ENCODE data around the gene LRRC19.

LRRC19 gene

GRCh38 chr9:27005491-27005890 is at the start of gene LRRC19:
Gene LRRC19 (minus strand): TSS chr9:27005672. CDS start chr9:26999694, 5,978 bp downstream.
- ChIA-PET POLR2A (ENCODE audit: low non-redundant PET) (no interaction called here), CTCF (no interaction called here)
- no peak for TF ChIP-seq CTCF (conservative IDR thresholded peaks at IDR 0.05; ENCODE audit: low read depth)
- H3K27ac ChIP-seq, result no peak within 1 kb of the TSS
- DNase-seq (ENCODE audit: low spot score), result no peak

- no peak overlapping the region for H3K27ac ChIP-seq
- TF ChIP-seq CTCF (conservative IDR thresholded peaks at IDR 0.05; ENCODE audit: low read depth), result no peak
- ChIA-PET CTCF (no interaction called here), POLR2A (ENCODE audit: low non-redundant PET) (no interaction called here)
- DNase-seq (ENCODE audit: low spot score), result no peak
Measured at GRCh38 chr9:27054841-27055240, 49.4 kb upstream of the LRRC19 start.

GRCh38 chr9:27054125-27054524 is 48.7 kb upstream of the LRRC19 start:
- DNase-seq (ENCODE audit: low spot score), result no peak
- no peak overlapping the region for H3K27ac ChIP-seq
- CTCF ChIA-PET, result no interaction called here
- POLR2A ChIA-PET (ENCODE audit: low non-redundant PET), result no interaction called here
- no peak for TF ChIP-seq CTCF (conservative IDR thresholded peaks at IDR 0.05; ENCODE audit: low read depth)

GRCh38 chr9:27053369-27054022 is 48.0 kb upstream of the LRRC19 start:
- H3K27ac ChIP-seq, result no peak overlapping the region
- ChIA-PET POLR2A (ENCODE audit: low non-redundant PET) (no interaction called here), CTCF (no interaction called here)
- no peak for TF ChIP-seq CTCF (conservative IDR thresholded peaks at IDR 0.05; ENCODE audit: low read depth)
- DNase-seq (ENCODE audit: low spot score), result no peak

GRCh38 chr9:27047136-27047535 is 41.7 kb upstream of the LRRC19 start:
- no peak for DNase-seq (ENCODE audit: low spot score)
- no peak overlapping the region for H3K27ac ChIP-seq
- ChIA-PET CTCF (no interaction called here), POLR2A (ENCODE audit: low non-redundant PET) (no interaction called here)
- TF ChIP-seq CTCF (conservative IDR thresholded peaks at IDR 0.05; ENCODE audit: low read depth), result no peak

- no peak for TF ChIP-seq CTCF (conservative IDR thresholded peaks at IDR 0.05; ENCODE audit: low read depth)
- ChIA-PET CTCF (no interaction called here), POLR2A (ENCODE audit: low non-redundant PET) (no interaction called here)
- H3K27ac ChIP-seq, result no peak overlapping the region
- DNase-seq (ENCODE audit: low spot score), result no peak
Measured at GRCh38 chr9:27043176-27043575, 37.7 kb upstream of the LRRC19 start.

Data from RWPE1 (cell line).